ENCODE measurements around the gene PHACTR2.

DNA sequence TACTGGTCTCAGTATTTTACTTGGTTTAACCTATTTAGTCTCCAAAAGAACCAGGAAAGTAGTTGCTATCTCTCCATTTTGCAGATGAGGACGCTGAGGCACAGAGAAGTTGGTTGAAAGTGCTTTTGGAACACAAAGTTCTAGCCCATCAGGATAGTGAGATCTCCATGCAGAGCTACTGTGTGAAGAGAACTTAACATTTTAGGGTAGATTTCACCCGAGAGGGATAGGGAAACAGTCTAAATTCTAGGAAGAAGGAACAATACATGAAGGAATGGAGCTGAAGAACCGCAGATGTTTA lies 65.1 kb downstream of the PHACTR2 start:
- TF ChIP-seq POLR2A (IDR thresholded peaks at IDR 0.05): no peak
- TF ChIP-seq, protein P1, sequence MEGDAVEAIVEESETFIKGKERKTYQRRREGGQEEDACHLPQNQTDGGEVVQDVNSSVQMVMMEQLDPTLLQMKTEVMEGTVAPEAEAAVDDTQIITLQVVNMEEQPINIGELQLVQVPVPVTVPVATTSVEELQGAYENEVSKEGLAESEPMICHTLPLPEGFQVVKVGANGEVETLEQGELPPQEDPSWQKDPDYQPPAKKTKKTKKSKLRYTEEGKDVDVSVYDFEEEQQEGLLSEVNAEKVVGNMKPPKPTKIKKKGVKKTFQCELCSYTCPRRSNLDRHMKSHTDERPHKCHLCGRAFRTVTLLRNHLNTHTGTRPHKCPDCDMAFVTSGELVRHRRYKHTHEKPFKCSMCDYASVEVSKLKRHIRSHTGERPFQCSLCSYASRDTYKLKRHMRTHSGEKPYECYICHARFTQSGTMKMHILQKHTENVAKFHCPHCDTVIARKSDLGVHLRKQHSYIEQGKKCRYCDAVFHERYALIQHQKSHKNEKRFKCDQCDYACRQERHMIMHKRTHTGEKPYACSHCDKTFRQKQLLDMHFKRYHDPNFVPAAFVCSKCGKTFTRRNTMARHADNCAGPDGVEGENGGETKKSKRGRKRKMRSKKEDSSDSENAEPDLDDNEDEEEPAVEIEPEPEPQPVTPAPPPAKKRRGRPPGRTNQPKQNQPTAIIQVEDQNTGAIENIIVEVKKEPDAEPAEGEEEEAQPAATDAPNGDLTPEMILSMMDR (IDR thresholded peaks at IDR 0.05): no peak
